ENCODE measurements around the gene KIAA1328. TPM values are rescaled to one million over a fixed set of nuclear protein-coding genes. Genes with fewer than 3 reads are reported as not detected.
"Not testable (repeated sequence)": the region's sequence is repeated elsewhere in the genome, so short reads cannot be mapped to it uniquely, and the experiment has no call there.

The KIAA1328 gene
- polyA plus RNA-seq, 3 donors from 2014 or later: 9.4 to 11.8 (median 10.2) TPM

DNA sequence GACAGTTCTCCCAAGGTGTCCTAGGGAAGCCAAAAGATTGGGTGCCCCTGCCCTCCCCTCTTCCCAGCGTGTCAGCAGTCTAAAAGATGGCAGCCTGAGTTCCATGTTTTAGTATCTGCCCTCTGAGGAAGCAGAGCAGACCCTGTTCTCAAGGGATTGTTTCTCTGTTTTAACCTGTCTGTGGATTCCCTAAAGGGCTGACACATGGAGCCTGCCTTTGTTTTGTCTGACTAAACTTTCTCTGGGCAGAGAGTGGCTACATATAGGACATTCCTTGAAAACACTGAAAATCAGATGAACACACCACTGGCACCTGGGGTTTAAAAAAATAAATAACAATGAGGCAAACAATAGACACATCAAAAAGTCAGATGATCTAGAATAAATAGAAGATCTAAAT, 337.6 kb downstream of the KIAA1328 start:
- Mint-ChIP-seq H3K36me3 (peaks cover 8 to 36% (median 32%) of the 10 kb centered on the region in 3 donors), H3K9me3 (no peaks in the 10 kb centered on the region), H3K27ac (no peak overlapping the region), H3K4me3 (no peak overlapping the region), H3K4me1 (no peaks in the 10 kb centered on the region), H3K27me3 (ENCODE audit: low read depth in 3 of 3) (no peaks in the 10 kb centered on the region)
- no peak for DNase-seq

DNA sequence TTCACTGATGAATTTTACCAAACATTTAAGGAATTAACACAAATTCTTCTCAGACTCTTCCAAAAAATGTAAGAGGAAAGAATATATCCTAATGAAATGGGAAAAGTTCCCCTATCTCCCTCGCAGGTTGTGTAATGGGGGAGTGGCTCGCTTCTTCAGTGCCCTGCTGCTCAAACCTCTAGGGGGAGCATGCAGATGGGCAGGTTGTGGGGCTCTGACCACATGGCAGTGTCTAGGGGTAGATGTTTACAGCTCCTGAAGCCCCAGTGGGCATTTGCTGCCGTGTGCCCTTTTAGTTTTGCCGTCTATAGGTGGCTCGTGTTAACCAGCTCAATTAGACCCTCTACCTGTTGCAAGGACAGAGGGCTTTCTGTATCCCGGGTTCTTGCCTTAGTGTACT, 338.0 kb downstream of the KIAA1328 start:
- H3K27me3 Mint-ChIP-seq (ENCODE audit: low read depth in 3 of 3); H3K4me1 Mint-ChIP-seq; H3K4me3 Mint-ChIP-seq; DNase-seq; H3K9me3 Mint-ChIP-seq; H3K27ac Mint-ChIP-seq: not testable (repeated sequence)
- peaks cover 8 to 36% (median 30%) of the 10 kb centered on the region in 3 donors for H3K36me3 Mint-ChIP-seq

DNA sequence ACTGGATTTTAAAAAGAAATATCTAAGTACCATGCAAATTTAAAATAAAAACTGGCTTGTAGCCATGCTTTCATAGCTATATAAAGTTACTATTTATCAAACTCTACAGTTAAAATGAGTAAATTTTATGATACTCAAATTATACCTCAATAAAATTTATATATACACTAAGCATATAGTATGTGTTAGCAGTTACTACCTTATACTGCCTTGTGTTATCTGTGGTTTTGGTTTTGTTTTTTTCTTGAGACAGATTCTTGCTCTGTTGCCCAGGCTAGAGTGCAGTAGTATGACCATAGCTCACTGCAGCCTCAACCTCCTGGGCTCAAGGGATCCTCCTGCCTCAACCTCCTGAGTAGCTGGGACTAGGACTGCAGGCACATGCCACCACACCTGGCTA, 342.1 kb downstream of the KIAA1328 start:
- H3K4me1 Mint-ChIP-seq: no peaks in the 10 kb centered on the region
- H3K9me3 Mint-ChIP-seq: no peaks in the 10 kb centered on the region
- peaks cover 23 to 41% (median 23%) of the 10 kb centered on the region in 3 donors for H3K36me3 Mint-ChIP-seq
- no peak overlapping the region for H3K4me3 Mint-ChIP-seq
- DNase-seq: no peak
- no peak overlapping the region for H3K27ac Mint-ChIP-seq
- peaks cover 0 to 2% (median 0%) of the 10 kb centered on the region in 3 donors for H3K27me3 Mint-ChIP-seq (ENCODE audit: low read depth in 3 of 3)

- no peak overlapping the region for H3K4me3 Mint-ChIP-seq
- H3K27ac Mint-ChIP-seq: no peak overlapping the region
- H3K9me3 Mint-ChIP-seq: peaks cover 0 to 4% (median 0%) of the 10 kb centered on the region in 6 donors
- peaks cover 0 to 2% (median 0%) of the 10 kb centered on the region in 3 donors for H3K27me3 Mint-ChIP-seq (ENCODE audit: low read depth in 3 of 3)
- no peak for DNase-seq
- H3K4me1 Mint-ChIP-seq: peaks cover 0 to 2% of the 10 kb centered on the region in 2 donors
- H3K36me3 Mint-ChIP-seq: peaks cover 24 to 46% (median 28%) of the 10 kb centered on the region in 3 donors
These were observed 344.5 kb downstream of the KIAA1328 start for GRCh38 chr18:37173384-37173783.

DNA sequence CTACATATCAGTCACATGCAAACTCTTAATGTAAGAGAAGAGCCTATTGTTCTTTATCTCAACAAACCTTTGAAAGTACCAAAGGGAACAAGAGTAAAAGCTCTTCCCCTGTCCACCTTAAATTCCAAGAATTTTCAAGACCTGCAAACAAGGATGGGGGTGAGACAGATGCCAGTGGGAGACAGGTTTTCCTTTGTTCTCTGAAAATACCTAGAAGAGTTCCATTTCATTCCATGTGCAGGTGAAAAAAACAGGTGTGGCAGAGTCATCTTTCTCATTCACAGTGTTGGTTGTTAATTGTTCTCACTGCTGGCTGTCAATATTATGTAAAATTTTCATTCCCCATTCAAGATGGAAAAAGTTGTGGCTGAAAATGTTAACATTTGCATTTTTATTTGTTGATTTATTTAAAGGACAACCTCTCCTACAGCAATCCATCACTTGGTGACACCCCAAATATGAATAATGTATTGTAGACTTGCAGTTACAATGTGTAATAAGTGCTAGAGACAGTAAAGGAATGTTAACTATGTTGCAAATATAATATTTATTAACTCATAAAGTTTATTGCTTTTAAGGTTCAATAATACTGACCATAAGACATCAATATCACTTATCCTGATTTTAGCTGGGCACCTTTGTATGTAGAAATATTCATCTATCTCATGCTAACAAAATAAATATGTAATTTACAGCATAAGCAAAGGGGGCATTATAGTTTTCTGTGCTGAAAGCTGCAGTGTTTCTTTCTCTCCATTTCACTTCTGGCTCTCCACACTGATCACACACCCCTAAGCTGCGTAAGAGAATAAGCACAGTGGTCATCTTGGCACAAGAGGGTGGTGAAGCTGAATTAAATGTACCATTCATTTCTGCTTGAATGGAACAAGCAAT, 347.0 kb downstream of the KIAA1328 start:
- H3K27me3 Mint-ChIP-seq (ENCODE audit: low read depth in 3 of 3): peaks cover 0 to 2% (median 0%) of the 10 kb centered on the region in 3 donors
- peaks cover 0 to 4% (median 0%) of the 10 kb centered on the region in 6 donors for H3K9me3 Mint-ChIP-seq
- no peak overlapping the region for H3K4me3 Mint-ChIP-seq
- peaks cover 25 to 52% (median 38%) of the 10 kb centered on the region in 3 donors for H3K36me3 Mint-ChIP-seq
- H3K4me1 Mint-ChIP-seq: peaks cover 0 to 2% of the 10 kb centered on the region in 2 donors
- no peak overlapping the region for H3K27ac Mint-ChIP-seq
- DNase-seq: no peak

- Mint-ChIP-seq H3K27me3 (ENCODE audit: low read depth in 3 of 3) (peaks cover 0 to 2% (median 0%) of the 10 kb centered on the region in 3 donors), H3K27ac (no peak overlapping the region), H3K4me3 (no peak overlapping the region), H3K9me3 (peaks cover 0 to 4% (median 0%) of the 10 kb centered on the region in 6 donors), H3K4me1 (peaks cover 0 to 2% of the 10 kb centered on the region in 2 donors), H3K36me3 (peaks cover 25 to 52% (median 34%) of the 10 kb centered on the region in 3 donors)
- no peak for DNase-seq
These were observed 347.7 kb downstream of the KIAA1328 start for GRCh38 chr18:37176621-37176934.

DNA sequence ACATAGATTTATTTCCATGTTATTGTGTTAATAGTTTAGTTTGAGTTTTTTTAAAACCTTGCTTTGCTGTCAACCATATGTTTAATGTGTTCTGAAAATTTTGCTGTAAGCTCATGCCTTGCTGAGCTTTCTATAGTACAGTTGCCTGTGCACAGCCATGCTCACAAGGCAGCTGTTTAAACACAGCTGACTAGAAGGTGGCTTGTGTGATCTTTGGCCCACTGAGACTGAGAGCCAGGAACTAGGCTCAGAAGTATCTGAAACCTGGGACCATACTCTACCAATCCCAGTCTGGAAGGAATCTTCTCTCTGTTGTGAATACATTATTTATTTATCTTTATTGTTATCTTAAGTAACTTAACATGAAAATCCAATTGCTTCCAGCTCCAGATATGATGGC, 350.5 kb downstream of the KIAA1328 start:
- no peak overlapping the region for H3K4me3 Mint-ChIP-seq
- peaks cover 12 to 46% (median 28%) of the 10 kb centered on the region in 3 donors for H3K36me3 Mint-ChIP-seq
- no peak for DNase-seq
- H3K4me1 Mint-ChIP-seq: peaks cover 0 to 2% of the 10 kb centered on the region in 2 donors
- peaks cover 0 to 4% (median 0%) of the 10 kb centered on the region in 6 donors for H3K9me3 Mint-ChIP-seq
- no peak overlapping the region for H3K27ac Mint-ChIP-seq
- peaks cover 0 to 2% (median 0%) of the 10 kb centered on the region in 3 donors for H3K27me3 Mint-ChIP-seq (ENCODE audit: low read depth in 3 of 3)

- peaks cover 0 to 4% (median 0%) of the 10 kb centered on the region in 6 donors for H3K9me3 Mint-ChIP-seq
- H3K4me1 Mint-ChIP-seq: peaks cover 0 to 2% of the 10 kb centered on the region in 2 donors
- no peak overlapping the region for H3K27ac Mint-ChIP-seq
- H3K36me3 Mint-ChIP-seq: peaks cover 10 to 40% (median 24%) of the 10 kb centered on the region in 3 donors
- no peak overlapping the region for H3K4me3 Mint-ChIP-seq
- no peaks in the 10 kb centered on the region for H3K27me3 Mint-ChIP-seq (ENCODE audit: low read depth in 3 of 3)
- DNase-seq: no peak
These were observed 351.2 kb downstream of the KIAA1328 start for GRCh38 chr18:37180086-37180485.

GRCh38 chr18:37182340-37183135, 353.6 kb downstream of the KIAA1328 start:
- Mint-ChIP-seq H3K27ac (no peak overlapping the region), H3K27me3 (ENCODE audit: low read depth in 3 of 3) (no peaks in the 10 kb centered on the region), H3K9me3 (peaks cover 0 to 4% (median 0%) of the 10 kb centered on the region in 6 donors), H3K4me1 (no peaks in the 10 kb centered on the region), H3K36me3 (peaks cover 4 to 22% (median 12%) of the 10 kb centered on the region in 3 donors), H3K4me3 (no peak overlapping the region)
- DNase-seq: no peak

DNA sequence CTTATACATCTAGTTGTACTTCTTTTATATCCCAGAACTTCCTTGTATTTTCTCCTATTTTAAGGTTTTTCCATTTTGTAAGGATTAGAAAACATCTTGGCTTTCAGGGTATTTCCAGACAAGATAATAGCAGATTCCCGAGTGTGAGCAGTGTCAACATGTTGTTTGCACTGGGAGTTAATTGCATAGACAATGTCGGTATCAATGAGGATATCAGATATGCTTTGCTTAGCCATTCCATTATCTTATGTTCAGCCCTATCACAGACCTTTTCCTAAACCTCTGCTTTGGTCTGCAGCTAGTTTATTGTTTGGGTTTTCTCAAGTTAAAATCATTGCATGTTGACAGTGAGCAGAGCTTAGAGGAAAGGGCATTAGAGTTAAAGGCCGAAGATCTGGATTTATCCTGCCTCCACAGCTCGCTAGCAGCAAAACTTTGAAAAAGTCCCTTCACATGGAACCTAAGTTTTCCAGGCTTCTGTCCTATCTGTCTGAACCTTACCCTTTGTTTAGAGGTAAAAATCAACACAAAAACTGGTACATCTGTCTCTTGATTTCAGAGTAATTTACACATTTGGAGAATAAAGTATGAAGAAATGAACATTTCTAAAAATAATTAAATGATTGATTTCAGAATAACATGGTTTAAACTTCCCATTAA, 355.4 kb downstream of the KIAA1328 start:
- Mint-ChIP-seq H3K27me3 (ENCODE audit: low read depth in 3 of 3) (no peaks in the 10 kb centered on the region), H3K27ac (no peak overlapping the region), H3K4me3 (no peak overlapping the region), H3K4me1 (no peaks in the 10 kb centered on the region), H3K36me3 (peaks cover 4 to 15% (median 12%) of the 10 kb centered on the region in 3 donors), H3K9me3 (peaks cover 0 to 2% (median 0%) of the 10 kb centered on the region in 6 donors)
- no peak for DNase-seq

DNA sequence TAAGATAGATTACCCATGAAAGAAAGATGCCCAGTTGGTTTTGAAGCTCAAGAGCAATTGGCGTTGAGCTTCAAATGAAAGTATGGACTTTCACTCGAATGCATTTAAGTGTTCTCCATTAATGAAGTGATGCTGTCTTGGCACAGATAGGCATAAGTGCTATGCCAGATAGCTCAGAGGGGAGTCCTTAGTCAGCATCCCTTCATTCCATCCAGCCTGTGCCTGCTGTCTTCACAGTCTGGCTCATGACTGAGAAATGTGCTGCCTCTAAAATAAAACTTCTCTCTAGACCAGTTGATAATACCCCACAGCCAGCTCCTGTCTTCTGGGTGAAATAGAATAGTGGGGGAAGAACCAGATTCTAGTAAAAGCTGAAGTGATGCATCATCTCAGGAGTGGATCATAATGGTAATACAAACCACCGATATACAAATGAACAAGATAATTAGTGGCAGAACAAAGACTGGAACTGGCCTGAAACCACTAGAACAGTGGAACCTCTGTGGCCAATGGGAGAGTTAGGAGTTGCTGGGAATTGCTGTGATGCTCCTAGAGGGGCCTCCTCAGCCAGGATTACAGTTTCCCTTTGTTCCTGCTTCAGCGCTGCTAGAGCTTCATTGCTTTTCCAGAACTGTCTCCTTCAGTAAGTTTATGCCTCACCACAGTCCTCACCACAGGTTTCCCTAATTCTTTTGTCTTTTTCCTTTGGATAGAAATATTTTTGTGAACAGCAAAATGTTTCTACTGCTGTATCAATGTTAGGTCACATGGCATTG, 359.3 kb downstream of the KIAA1328 start:
- no peaks in the 10 kb centered on the region for H3K4me1 Mint-ChIP-seq
- H3K36me3 Mint-ChIP-seq: peaks cover 0 to 15% (median 14%) of the 10 kb centered on the region in 3 donors
- peaks cover 0 to 2% (median 0%) of the 10 kb centered on the region in 6 donors for H3K9me3 Mint-ChIP-seq
- H3K27ac Mint-ChIP-seq: no peak overlapping the region
- no peaks in the 10 kb centered on the region for H3K27me3 Mint-ChIP-seq (ENCODE audit: low read depth in 3 of 3)
- DNase-seq: no peak
- no peak overlapping the region for H3K4me3 Mint-ChIP-seq

- peaks cover 0 to 2% (median 2%) of the 10 kb centered on the region in 3 donors for H3K27me3 Mint-ChIP-seq (ENCODE audit: low read depth in 3 of 3)
- peaks cover 21 to 28% (median 27%) of the 10 kb centered on the region in 3 donors for H3K36me3 Mint-ChIP-seq
- no peak overlapping the region for H3K27ac Mint-ChIP-seq
- no peak for DNase-seq
- no peak overlapping the region for H3K4me3 Mint-ChIP-seq
- H3K4me1 Mint-ChIP-seq: no peaks in the 10 kb centered on the region
- peaks cover 13 to 45% (median 18%) of the 10 kb centered on the region in 6 donors for H3K9me3 Mint-ChIP-seq
These were observed 370.8 kb downstream of the KIAA1328 start for GRCh38 chr18:37199741-37200140.

GRCh38 chr18:37207343-37207742, 378.4 kb downstream of the KIAA1328 start:
- Mint-ChIP-seq H3K27ac (no peak overlapping the region), H3K4me1 (no peaks in the 10 kb centered on the region), H3K9me3 (peaks cover 3 to 21% (median 9%) of the 10 kb centered on the region in 6 donors), H3K4me3 (no peak overlapping the region), H3K27me3 (ENCODE audit: low read depth in 3 of 3) (peaks cover 0 to 2% (median 0%) of the 10 kb centered on the region in 3 donors), H3K36me3 (peaks cover 0 to 13% (median 13%) of the 10 kb centered on the region in 3 donors)
- no peak for DNase-seq
